HepG2 (cell line): ENCODE results near the gene RAB33B. TPM values are rescaled to one million over a fixed set of nuclear protein-coding genes. Genes with fewer than 3 reads are reported as not detected.

Experiments used
- ARHGAP35 ChIP-seq: sonication (generic); formaldehyde crosslinking; IDR thresholded peaks from 2 replicates; pipeline ENCODE4 v1.9.0; 2022; ENCODE audit warnings: mild to moderate bottlenecking, inconsistent platforms, moderate library complexity, missing genetic modification reagents, borderline replicate concordance
- CEBPG ChIP-seq: IDR thresholded peaks from 2 replicates; pipeline ENCODE4 v1.6.1; 2016
- ELF3 ChIP-seq: IDR thresholded peaks from 2 replicates; pipeline ENCODE4 v1.6.1; 2016; ENCODE audit warnings: missing genetic modification reagents, missing compliant biosample characterization
- FUBP1 ChIP-seq: sonication (generic); formaldehyde crosslinking; IDR thresholded peaks from 2 replicates; pipeline ENCODE4 v1.5.1; 2020; ENCODE audit warnings: missing genetic modification reagents, mild to moderate bottlenecking, borderline replicate concordance
- HNF1A ChIP-seq, 2 experiments: sonication (generic) in 1 of 2; formaldehyde crosslinking in 1 of 2; IDR thresholded peaks; 2 replicates each; pipeline versions ENCODE4 v1.4.0 to v1.6.1; 2016 to 2020; ENCODE audit warnings: borderline replicate concordance in 1 of 2, low read depth in 1 of 2, mild to moderate bottlenecking in 1 of 2, missing genetic modification reagents in 1 of 2
- MYNN ChIP-seq: sonication (generic); formaldehyde crosslinking; IDR thresholded peaks from 2 replicates; pipeline ENCODE4 v1.4.0; 2020; ENCODE audit warnings: mild to moderate bottlenecking, low read depth, missing genetic modification reagents
- PTBP1 ChIP-seq: fragments of 200-400 bp; formaldehyde crosslinking; IDR thresholded peaks from 2 replicates; pipeline ENCODE4 v1.6.1; 2018; ENCODE audit warnings: low read length, low read depth; ENCODE audit not compliant: poor library complexity, severe bottlenecking
- ZNF224 ChIP-seq: sonication (generic); formaldehyde crosslinking; IDR thresholded peaks from 2 replicates; pipeline ENCODE4 v1.5.0; 2020; ENCODE audit warnings: mild to moderate bottlenecking, missing genetic modification reagents
- ZNF496 ChIP-seq: sonication (generic); formaldehyde crosslinking; IDR thresholded peaks from 2 replicates; pipeline ENCODE4 v1.8.1; 2023; ENCODE audit warnings: mild to moderate bottlenecking, moderate library complexity, missing genetic modification reagents; ENCODE audit not compliant: insufficient replicate concordance
- polyA plus RNA-seq, 8 experiments: library from polyadenylated mRNA; depleted of rRNA in 3 of 8; stranded (reverse) in 7 of 8; unstranded in 1 of 8; fragments of >200 nt; fragmentation: Illumina TruSeq in 4 of 8; extraction: Trizol in 4 of 8; gene quantifications; 2 replicates each; pipeline versions ENCODE4 v1.2.1 to v1.2.3, GENCODE V29; 2011 to 2016; ENCODE audit warnings: low read depth in 4 of 8, missing spikeins in 1 of 8, mixed read lengths in 1 of 8; ENCODE audit not compliant: insufficient read depth in 1 of 8
- total RNA-seq, 5 experiments: library from RNA; depleted of rRNA; stranded (reverse); fragments of >200 nt; fragmentation: Illumina TruSeq; extraction: Trizol; gene quantifications; 2 replicates each; pipeline ENCODE4 v1.2.3, GENCODE V29; 2016; ENCODE audit warnings: low read depth in 1 of 5
- TF ChIP-seq, protein P1 (sequence below): sonication (generic); formaldehyde crosslinking; IDR thresholded peaks from 2 replicates; pipeline ENCODE4 v1.5.1; 2020; ENCODE audit warnings: mild to moderate bottlenecking, missing genetic modification reagents, borderline replicate concordance
- TF ChIP-seq, protein P2 (sequence below): sonication (generic); formaldehyde crosslinking; IDR thresholded peaks from 2 replicates; pipeline ENCODE4 v1.8.0; 2022; ENCODE audit warnings: missing genetic modification reagents, mild to moderate bottlenecking, inconsistent platforms, borderline replicate concordance
- TF ChIP-seq, protein P3 (sequence below): sonication (generic); formaldehyde crosslinking; IDR thresholded peaks from 2 replicates; pipeline ENCODE4 v1.4.0; 2020; ENCODE audit warnings: missing genetic modification reagents, mild to moderate bottlenecking, borderline replicate concordance

The RAB33B gene
- total and polyA plus RNA-seq, 2 of the 13 experiments (the other 11 are each of a cell fraction or from before 2014, with no cell fraction given): 7.6 to 8.1 TPM

GRCh38 chr4:139453041-139453370 lies 915 bp upstream of the RAB33B start (continued):
- TF ChIP-seq, protein P1, sequence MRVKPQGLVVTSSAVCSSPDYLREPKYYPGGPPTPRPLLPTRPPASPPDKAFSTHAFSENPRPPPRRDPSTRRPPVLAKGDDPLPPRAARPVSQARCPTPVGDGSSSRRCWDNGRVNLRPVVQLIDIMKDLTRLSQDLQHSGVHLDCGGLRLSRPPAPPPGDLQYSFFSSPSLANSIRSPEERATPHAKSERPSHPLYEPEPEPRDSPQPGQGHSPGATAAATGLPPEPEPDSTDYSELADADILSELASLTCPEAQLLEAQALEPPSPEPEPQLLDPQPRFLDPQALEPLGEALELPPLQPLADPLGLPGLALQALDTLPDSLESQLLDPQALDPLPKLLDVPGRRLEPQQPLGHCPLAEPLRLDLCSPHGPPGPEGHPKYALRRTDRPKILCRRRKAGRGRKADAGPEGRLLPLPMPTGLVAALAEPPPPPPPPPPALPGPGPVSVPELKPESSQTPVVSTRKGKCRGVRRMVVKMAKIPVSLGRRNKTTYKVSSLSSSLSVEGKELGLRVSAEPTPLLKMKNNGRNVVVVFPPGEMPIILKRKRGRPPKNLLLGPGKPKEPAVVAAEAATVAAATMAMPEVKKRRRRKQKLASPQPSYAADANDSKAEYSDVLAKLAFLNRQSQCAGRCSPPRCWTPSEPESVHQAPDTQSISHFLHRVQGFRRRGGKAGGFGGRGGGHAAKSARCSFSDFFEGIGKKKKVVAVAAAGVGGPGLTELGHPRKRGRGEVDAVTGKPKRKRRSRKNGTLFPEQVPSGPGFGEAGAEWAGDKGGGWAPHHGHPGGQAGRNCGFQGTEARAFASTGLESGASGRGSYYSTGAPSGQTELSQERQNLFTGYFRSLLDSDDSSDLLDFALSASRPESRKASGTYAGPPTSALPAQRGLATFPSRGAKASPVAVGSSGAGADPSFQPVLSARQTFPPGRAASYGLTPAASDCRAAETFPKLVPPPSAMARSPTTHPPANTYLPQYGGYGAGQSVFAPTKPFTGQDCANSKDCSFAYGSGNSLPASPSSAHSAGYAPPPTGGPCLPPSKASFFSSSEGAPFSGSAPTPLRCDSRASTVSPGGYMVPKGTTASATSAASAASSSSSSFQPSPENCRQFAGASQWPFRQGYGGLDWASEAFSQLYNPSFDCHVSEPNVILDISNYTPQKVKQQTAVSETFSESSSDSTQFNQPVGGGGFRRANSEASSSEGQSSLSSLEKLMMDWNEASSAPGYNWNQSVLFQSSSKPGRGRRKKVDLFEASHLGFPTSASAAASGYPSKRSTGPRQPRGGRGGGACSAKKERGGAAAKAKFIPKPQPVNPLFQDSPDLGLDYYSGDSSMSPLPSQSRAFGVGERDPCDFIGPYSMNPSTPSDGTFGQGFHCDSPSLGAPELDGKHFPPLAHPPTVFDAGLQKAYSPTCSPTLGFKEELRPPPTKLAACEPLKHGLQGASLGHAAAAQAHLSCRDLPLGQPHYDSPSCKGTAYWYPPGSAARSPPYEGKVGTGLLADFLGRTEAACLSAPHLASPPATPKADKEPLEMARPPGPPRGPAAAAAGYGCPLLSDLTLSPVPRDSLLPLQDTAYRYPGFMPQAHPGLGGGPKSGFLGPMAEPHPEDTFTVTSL (CRISPR knock-in tag): no peak
- TF ChIP-seq MYNN (CRISPR knock-in tag): no peak
- TF ChIP-seq ZNF496 (CRISPR knock-in tag): no peak
- peak; percentile 86 for TF ChIP-seq HNF1A (IDR thresholded peaks at IDR 0.05; ENCODE audit: low read depth)
- 0 out of 2 replicates have a peak, but pooled peaks have one; percentile 65 for TF ChIP-seq HNF1A (CRISPR knock-in tag; IDR thresholded peaks at IDR 0.05; ENCODE audit: borderline replicate concordance)
- no peak for TF ChIP-seq CEBPG (CRISPR knock-in tag)
- TF ChIP-seq, protein P2, sequence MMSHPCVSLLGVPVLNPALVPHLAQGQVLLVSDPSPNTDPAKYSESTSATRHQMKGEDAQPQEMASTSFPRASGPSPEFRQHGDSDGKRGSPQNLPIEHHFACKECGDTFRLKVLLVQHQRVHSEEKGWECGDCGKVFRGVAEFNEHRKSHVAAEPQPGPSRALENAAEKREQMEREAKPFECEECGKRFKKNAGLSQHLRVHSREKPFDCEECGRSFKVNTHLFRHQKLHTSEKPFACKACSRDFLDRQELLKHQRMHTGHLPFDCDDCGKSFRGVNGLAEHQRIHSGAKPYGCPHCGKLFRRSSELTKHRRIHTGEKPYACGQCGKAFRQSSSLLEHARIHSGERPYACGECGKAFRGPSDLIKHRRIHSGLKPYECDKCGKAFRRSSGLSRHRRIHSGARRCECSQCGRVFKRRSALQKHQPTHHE: 0 out of 2 replicates have a peak, but pooled peaks have one; percentile 19
- TF ChIP-seq PTBP1: no peak
- TF ChIP-seq FUBP1 (CRISPR knock-in tag): no peak
- TF ChIP-seq ZNF224 (CRISPR knock-in tag): no peak
- TF ChIP-seq, protein P3, sequence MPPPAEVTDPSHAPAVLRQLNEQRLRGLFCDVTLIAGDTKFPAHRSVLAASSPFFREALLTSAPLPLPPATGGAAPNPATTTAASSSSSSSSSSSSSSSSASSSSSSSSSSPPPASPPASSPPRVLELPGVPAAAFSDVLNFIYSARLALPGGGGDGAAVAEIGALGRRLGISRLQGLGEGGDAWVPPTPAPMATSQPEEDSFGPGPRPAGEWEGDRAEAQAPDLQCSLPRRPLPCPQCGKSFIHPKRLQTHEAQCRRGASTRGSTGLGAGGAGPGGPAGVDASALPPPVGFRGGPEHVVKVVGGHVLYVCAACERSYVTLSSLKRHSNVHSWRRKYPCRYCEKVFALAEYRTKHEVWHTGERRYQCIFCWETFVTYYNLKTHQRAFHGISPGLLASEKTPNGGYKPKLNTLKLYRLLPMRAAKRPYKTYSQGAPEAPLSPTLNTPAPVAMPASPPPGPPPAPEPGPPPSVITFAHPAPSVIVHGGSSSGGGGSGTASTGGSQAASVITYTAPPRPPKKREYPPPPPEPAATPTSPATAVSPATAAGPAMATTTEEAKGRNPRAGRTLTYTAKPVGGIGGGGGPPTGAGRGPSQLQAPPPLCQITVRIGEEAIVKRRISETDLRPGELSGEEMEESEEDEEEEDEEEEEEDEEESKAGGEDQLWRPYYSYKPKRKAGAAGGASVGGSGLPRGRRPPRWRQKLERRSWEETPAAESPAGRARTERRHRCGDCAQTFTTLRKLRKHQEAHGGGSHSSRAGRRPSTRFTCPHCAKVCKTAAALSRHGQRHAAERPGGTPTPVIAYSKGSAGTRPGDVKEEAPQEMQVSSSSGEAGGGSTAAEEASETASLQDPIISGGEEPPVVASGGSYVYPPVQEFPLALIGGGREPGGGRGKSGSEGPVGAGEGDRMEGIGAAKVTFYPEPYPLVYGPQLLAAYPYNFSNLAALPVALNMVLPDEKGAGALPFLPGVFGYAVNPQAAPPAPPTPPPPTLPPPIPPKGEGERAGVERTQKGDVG: no peak
- no peak for TF ChIP-seq ARHGAP35 (CRISPR knock-in tag)
- TF ChIP-seq ELF3 (CRISPR knock-in tag): no peak
